Hindlimb muscle (tissue), 1 donor: ENCODE data around the gene S1PR5. TPM values are rescaled to one million over a fixed set of nuclear protein-coding genes. Genes with fewer than 3 reads are reported as not detected.
A peak's percentile ranks its signal among the peaks of the same experiment; 100 is the strongest.
"Not testable (repeated sequence)": the region's sequence is repeated elsewhere in the genome, so short reads cannot be mapped to it uniquely, and the experiment has no call there.

Experiments used
- DNase-seq: peaks from one replicate; pipeline ENCODE4 v3.0.0-alpha.2; 2013
- polyA plus RNA-seq: library from polyadenylated mRNA; unstranded; fragments of 120-200 nt; gene quantifications from one replicate; pipeline ENCODE4 v1.2.1, GENCODE V29; 2013; ENCODE audit not compliant: insufficient read length

S1PR5 gene
- polyA plus RNA-seq, 1 donor = 1.2 TPM

GRCh38 chr19:10543420-10544241 is 26.4 kb upstream of the S1PR5 start, which contains the start of gene ATG4D:
ATG4D (plus strand) TSS chr19:10543904; CDS start chr19:10544091, 187 bp downstream.
- DNase-seq = peak; percentile 71

- no peak for DNase-seq
These were observed 25.8 kb upstream of the S1PR5 start for GRCh38 chr19:10543059-10543419.

- DNase-seq = not testable (repeated sequence)
These were observed 21.8 kb upstream of the S1PR5 start for GRCh38 chr19:10539016-10539415.

GRCh38 chr19:10538204-10538983 is 21.1 kb upstream of the S1PR5 start:
- no peak for DNase-seq

- no peak for DNase-seq
These were observed 20.4 kb upstream of the S1PR5 start for GRCh38 chr19:10537668-10538067.

- no peak for DNase-seq
These were observed 18.4 kb upstream of the S1PR5 start for GRCh38 chr19:10535613-10536012.

GRCh38 chr19:10533646-10534386 is 16.6 kb upstream of the S1PR5 start:
- DNase-seq = no peak

- DNase-seq = no peak
These were observed 15.2 kb upstream of the S1PR5 start for GRCh38 chr19:10532457-10532856.

GRCh38 chr19:10526887-10527286 is 9.6 kb upstream of the S1PR5 start:
- not testable (repeated sequence) for DNase-seq

GRCh38 chr19:10525636-10526035 is 8.4 kb upstream of the S1PR5 start:
- no peak for DNase-seq

- no peak for DNase-seq
These were observed 5.9 kb upstream of the S1PR5 start for GRCh38 chr19:10523135-10523636.

GRCh38 chr19:10521461-10522171 is 4.4 kb upstream of the S1PR5 start:
- DNase-seq = no peak

GRCh38 chr19:10520652-10521318 is 3.5 kb upstream of the S1PR5 start:
- no peak for DNase-seq

GRCh38 chr19:10519421-10519820 is 2.2 kb upstream of the S1PR5 start:
- DNase-seq = no peak

- DNase-seq = no peak
These were observed 1.5 kb upstream of the S1PR5 start for GRCh38 chr19:10518444-10519361.

GRCh38 chr19:10517760-10518443 is 655 bp upstream of the S1PR5 start:
- no peak for DNase-seq

GRCh38 chr19:10516671-10517286 is 468 bp downstream of the S1PR5 start:
- DNase-seq = no peak

GRCh38 chr19:10516064-10516385 is 1.2 kb downstream of the S1PR5 start:
- DNase-seq = no peak
